Measurements from ENCODE around the gene SLX9.

GRCh38 chr21:44939532-44940115 is at the start of gene SLX9:
- TF ChIP-seq CTCF (IDR thresholded peaks at IDR 0.05): no peak
- TF ChIP-seq EP300 (IDR thresholded peaks at IDR 0.05): no peak

Data from sigmoid colon (tissue), 4 donors.